ENCODE measurements around the gene CCDC85A.

The CCDC85A gene

DNA sequence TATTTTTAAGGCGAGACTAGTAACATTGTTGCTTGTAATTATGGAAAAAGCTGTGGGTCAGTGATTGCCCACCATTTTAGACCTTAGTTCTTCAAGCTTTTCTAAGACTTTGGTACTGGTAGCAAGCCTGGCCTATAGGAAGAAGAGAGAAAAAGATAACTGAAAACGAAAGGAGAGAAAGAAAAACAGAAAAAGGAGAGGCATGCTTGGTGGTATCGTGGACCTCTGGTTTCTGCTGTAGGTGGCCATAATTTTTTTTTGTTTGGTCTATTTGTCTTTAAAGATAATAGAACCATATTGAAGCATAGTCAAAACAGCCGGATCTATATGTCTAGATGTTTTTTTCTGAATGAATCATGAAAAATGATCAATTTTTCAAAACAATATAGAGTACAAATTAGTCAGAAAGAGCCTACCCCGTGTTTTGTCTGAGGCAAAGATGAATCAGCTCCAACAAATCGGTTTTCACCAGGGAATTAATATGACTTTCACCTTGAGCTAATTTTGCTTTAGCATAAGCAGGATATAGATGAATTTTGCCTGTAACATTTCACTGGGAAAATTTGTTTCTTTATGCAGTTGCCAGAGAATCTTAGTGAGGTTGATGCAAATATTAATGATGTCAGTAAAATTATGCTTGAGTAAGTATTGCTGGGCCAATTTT, 45.7 kb downstream of the CCDC85A start:
- no peak for DNase-seq
- in situ Hi-C loops (cut with MboI; ENCODE audit: low pct_unique_long_range_greater_than_20kb, low sequenced_read_pairs) = no loop called here

DNA sequence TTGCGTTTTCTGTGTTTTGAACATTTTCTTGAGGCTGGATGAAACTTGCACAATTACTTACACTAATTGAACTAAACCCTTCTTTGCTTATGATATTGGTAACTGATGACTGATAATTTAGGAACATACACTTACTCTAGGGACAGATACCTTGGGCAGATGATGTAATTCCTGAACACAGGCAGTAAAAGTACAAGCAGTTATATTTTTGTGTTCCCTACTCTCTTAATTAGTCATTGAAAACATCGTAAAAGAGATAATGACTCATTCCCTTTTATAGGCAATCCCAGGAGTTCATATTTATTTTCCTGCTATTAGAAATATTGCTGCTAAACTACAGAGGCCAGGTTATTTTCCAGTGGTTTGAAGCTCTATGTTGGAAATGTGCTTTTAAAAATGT, 46.4 kb downstream of the CCDC85A start:
- DNase-seq = no peak
- in situ Hi-C loops (cut with MboI; ENCODE audit: low pct_unique_long_range_greater_than_20kb, low sequenced_read_pairs) = no loop called here

DNA sequence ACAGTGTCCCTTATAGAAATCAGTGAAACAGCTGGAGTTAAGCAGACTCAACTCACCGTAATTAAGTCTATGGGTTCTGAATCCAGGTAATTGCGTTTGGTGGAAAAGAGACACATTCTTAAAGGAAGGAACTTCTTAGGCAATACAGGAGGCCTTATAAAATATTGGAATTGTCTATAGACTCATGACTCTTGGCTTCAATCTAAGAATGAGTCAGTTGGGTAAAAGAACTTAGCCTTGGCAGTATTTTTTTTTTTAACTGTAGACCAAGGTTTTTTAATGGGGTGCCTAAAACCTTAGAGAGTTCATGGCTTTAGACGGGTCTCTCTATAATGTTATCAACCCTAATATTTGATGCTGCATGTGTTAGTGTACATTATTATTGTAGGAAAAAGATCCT, 47.6 kb downstream of the CCDC85A start:
- in situ Hi-C loops (cut with MboI; ENCODE audit: low pct_unique_long_range_greater_than_20kb, low sequenced_read_pairs) = no loop called here
- DNase-seq = no peak

DNA sequence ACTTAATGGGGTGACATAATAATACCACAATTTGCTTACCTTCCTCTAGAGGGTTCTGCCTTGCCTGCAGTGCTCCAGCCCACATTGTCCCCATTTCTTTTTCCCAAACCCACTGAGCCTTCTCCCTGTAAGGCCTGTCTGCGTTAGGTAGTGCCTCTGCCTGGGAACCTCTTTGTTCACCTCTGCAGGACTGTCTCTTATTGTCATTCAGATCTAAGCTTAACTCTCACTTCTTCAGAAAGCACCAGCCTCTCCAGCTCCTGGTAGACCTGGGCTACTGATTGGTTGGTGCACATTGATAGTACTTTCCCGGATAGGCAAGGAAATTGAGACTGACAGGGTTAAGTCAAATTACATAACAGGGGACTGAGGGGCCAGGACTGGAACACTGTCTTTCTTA, 49.1 kb downstream of the CCDC85A start:
- no peak for DNase-seq
- in situ Hi-C loops (cut with MboI; ENCODE audit: low pct_unique_long_range_greater_than_20kb, low sequenced_read_pairs) = no loop called here

DNA sequence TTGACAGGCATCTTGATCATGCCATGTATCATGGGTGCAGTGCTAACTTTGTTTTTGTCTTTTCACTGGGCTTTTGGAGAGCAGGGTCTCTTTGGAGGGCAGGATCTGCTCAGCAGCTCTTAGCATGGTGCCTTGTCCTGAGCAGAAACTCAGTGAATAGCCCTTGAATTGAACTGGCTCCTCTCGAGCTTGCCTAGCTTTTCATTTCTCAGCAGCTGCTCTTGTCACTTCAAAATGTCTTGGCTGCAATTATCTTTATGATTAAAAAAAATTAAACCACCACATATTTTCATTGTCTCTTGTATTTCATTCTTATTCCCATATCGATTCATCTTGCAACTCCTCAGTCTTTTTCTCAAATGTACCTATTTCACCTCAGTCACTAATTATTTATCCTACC, 50.5 kb downstream of the CCDC85A start:
- no peak for DNase-seq
- in situ Hi-C loops (cut with MboI; ENCODE audit: low pct_unique_long_range_greater_than_20kb, low sequenced_read_pairs) = no loop called here

DNA sequence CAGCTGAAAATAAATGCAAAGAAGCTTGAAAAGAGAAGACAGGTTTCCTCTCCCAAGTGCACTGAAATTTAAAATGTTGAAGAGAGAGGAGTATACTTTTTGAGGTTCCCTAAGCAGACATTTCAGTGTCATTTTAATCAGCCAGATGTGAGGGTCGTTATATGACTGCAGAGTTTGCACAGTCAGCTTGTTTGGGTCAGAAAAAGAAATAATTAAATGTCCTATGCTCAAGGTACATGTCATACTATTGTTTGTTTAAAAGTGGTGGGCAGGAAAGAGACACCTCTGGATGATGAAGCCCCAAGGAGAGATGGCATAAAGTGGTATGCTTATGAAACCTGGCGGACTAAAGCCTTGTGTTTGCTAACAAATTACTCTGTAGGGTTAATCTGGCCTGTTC, 55.2 kb downstream of the CCDC85A start:
- in situ Hi-C loops (cut with MboI; ENCODE audit: low pct_unique_long_range_greater_than_20kb, low sequenced_read_pairs) = no loop called here

DNA sequence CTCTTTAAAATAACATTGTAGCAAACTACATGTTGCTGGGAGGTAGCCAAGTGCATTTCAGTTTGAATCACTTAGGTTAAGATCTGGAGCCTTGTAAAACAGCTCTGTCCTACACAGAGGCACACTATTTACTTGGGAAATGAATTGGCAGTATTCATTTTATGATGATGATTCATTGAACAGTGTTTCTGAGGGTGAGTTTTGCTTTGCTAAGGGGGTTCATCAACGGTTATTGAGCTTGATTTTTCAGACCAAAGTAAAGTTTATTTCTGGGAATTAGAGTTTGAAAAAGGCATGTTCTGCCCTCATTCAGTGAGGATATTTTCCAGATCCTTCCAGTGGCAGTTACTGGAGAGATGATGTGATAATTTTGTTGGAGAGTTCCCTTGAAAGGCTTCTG, 55.6 kb downstream of the CCDC85A start:
- in situ Hi-C loops (cut with MboI; ENCODE audit: low pct_unique_long_range_greater_than_20kb, low sequenced_read_pairs) = no loop called here
- DNase-seq = no peak

More for the DNA sequence above, 55.2 kb downstream of the CCDC85A start:
- DNase-seq = no peak

DNA sequence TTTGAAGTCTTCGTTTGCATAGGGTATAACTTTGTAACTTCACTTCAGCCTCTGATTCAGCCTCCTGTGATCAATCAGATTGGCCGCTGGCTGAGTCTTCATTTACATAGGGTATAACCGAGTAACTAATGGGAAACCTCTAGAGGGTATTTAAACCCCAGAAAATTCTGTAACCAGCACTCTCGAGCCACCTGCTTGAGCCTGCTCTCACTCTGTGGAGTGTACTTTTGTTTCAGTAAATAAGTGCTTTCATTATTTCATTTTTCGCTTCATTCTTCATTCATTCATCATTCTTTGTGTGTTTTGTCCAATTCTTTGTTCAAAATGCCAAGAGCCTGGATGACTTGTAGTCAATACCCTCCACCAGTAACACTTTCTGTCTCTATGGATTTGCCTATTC, 56.4 kb downstream of the CCDC85A start:
- in situ Hi-C loops (cut with MboI; ENCODE audit: low pct_unique_long_range_greater_than_20kb, low sequenced_read_pairs) = no loop called here
- no peak for DNase-seq

DNA sequence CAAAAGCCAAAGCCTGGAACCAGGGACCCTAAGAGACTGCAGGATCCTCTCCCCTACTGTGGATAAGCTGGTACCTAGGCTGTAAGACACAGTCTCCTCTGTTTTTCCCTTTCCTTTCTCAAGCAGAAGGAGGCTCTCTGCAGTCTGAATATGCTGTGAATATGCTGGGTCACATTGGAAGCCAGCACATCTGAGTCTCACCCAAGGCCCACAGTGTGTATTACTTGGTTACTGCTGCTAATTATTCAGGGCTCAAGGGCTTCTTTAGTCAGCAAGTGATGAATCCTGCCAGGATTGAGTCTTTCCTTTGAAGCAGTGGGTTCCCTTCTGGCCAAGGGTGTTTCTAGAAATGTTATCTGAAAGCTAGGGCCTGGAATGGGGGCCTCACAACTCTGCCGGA, 60.7 kb downstream of the CCDC85A start:
- DNase-seq = no peak
- in situ Hi-C loops (cut with MboI; ENCODE audit: low pct_unique_long_range_greater_than_20kb, low sequenced_read_pairs) = no loop called here

DNA sequence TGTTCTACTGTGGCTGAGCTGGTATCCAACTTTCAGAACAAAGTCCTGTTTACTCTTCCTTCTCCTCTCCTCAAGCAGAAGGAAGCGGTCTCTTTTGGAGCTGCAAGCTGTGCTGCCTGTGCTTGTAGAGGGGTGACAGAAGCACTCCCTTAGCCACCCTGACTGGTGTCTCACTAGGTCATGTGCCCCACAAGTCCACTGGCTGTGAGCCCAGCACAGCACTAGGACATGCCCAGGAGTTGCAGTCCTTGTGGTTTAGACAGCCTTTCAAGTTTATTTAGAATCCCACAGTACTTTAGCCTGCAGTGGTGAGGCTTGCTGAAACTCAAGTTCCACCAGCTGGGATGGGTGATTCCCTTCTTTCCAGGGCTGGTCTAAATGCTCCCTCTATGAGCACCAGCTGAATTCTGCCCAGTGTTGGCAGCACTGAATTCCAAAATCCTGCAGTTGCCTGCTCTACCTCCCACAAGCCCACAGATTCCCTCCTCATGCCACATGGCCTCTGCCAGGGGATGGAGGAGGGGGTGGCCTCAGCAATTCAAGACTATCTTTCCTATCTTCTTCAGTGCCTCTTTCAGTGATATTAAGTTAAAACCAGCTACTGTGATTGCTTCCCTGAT, 61.2 kb downstream of the CCDC85A start:
- in situ Hi-C loops (cut with MboI; ENCODE audit: low pct_unique_long_range_greater_than_20kb, low sequenced_read_pairs) = no loop called here

DNA sequence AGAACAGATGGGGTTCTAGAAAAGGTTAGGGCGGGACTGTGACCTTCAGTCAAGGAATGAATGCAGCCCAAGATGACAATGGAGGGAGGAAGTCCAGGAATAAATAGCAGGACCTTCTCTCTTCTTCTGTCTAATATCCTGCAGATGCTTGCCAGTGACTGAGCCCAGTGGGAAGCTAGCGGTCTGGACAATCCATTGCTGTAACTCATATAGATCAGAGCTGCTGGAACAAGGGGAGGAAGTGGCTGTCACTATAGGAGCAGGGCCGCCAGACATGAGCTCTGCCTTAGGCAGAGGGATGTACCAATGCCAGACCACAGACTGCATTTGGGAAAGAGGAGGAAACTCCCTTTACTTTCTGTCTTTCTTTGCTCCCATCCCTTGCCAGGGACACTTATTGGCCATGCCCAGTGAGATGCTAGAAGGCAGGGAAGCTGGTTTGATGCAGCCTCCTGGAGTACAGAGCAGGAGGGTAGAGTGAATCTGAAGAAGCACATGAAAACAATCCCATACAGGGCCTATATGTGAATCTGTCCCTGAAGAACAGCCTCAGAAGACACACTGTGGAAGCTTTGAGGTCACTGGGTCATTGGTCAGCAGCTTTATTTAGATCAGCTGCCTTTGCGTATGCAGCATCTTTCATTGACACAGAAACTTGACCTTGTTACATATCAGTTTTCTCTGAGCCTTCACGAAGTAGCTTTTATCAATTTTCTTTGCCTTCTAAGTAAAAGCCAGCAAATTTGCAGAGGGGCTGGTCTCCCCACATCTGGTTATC, 65.4 kb downstream of the CCDC85A start:
- no peak for DNase-seq
- in situ Hi-C loops (cut with MboI; ENCODE audit: low pct_unique_long_range_greater_than_20kb, low sequenced_read_pairs) = no loop called here

More for the DNA sequence above, 61.2 kb downstream of the CCDC85A start:
- DNase-seq = no peak

DNA sequence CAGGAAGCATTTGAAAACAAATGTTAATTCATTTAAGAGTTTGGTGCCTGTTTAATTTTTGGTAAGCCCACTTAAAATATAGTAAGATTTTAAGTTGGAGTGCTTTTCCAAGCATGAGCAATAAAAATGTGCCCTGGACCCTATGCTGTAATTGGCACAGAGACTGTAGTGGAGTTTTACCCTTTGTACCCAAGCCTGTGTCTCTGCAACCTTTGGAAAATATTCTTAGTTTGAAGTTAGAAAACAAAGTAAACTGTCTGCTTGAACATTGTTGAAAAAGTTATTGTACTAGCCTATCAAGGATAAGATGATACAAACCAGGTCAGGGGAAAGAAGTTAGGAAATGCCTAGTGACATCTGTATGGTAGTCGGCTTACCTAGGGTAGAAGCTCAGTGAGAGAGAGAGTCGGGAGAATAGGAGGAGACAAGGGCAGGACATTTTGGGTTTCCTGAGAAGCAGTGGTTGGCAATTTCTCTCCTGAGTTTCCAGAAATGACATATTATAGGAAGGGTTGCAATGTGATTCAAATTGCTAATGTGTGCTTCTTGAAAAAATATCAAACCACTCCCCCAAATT, 66.5 kb downstream of the CCDC85A start:
- in situ Hi-C loops (cut with MboI; ENCODE audit: low pct_unique_long_range_greater_than_20kb, low sequenced_read_pairs) = no loop called here
- DNase-seq = no peak

DNA sequence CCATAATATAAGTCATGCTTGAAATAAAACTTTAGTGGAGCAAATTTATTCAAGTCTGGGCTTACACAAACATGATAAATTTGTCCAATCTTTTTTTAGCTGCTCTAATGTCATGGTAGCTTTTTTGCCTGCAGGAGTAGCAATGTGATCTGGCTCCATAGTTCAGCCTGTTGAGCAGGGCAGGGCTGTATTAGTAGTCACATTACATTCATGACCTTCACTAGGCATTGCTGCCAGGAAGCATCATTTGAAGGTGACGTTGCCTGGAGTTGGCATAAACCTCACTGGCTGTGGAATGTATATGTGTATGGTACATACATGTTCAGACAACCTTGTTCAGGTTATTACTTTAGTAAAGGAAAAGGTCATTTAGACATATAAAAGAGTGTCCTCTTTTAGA, 76.6 kb downstream of the CCDC85A start:
- in situ Hi-C loops (cut with MboI; ENCODE audit: low pct_unique_long_range_greater_than_20kb, low sequenced_read_pairs) = no loop called here

DNA sequence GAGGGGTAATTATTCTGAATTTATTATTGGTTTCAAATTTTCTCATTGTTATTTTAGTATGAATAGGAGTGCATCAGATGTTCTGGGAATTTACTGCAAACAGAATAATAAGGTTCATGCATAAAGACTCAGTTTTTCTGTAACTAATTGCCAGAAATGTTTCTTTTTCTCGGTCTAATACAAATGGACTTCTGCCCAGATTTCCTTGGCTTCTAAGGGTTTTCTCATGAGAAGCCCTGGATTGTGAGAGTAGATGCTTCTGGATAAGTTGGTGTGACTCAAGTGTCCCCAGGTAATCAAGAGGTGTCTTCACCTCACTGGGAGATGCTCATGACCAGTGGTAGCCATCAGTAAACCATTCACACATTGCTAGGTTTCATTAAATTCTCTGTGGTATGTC, 78.5 kb downstream of the CCDC85A start:
- DNase-seq = no peak
- in situ Hi-C loops (cut with MboI; ENCODE audit: low pct_unique_long_range_greater_than_20kb, low sequenced_read_pairs) = no loop called here

More for the DNA sequence above, 76.6 kb downstream of the CCDC85A start:
- no peak for DNase-seq

DNA sequence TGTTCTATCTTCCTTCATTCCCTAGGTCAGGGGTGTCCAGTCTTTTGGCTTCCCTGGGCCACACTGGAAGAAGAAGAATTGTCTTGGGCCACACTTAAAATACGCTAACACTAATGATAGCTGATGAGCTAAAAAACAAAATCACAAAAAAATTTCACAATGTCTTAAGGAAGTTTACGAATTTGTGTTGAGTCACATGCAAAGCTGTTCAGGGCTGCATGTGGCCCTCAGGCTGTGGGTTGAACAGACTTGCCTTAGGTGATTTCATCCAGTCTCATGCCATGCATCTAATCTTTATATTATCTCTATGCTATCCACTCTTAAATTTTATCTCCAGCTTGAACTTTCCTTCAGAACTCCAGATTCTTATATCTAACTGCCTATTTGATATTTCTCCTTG, 80.1 kb downstream of the CCDC85A start:
- in situ Hi-C loops (cut with MboI; ENCODE audit: low pct_unique_long_range_greater_than_20kb, low sequenced_read_pairs) = no loop called here
- DNase-seq = no peak

DNA sequence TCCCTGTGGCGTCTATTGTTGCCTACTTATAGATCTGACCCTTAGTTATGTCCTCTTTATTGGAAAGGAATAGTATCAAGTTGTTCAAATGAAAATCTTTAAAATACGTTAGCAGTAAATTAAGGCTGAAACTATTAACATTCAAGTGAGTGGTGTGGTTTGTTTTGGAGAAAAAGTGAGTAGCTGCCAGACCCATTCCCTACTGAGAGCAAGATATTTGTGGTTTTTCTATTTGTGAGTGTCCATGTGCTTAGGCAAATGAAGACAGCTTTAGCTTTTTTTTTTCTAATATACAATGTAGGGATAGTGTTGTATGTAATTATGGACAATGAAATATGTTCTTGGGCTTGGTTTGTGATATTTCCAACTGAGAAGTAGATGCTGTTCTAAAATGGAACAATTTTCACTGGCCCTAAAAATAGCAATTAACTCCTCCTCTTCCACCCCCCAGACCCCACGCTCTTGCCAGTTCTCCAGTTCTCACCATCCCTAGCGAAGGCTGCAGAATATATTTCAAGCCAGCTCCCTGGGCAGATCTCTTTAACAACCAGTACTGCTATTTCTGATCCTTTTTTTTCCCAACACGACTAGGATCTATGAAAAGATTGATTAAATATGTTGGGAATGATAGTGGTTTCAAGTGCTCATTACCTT, 83.1 kb downstream of the CCDC85A start:
- DNase-seq = no peak
- in situ Hi-C loops (cut with MboI; ENCODE audit: low pct_unique_long_range_greater_than_20kb, low sequenced_read_pairs) = no loop called here

DNA sequence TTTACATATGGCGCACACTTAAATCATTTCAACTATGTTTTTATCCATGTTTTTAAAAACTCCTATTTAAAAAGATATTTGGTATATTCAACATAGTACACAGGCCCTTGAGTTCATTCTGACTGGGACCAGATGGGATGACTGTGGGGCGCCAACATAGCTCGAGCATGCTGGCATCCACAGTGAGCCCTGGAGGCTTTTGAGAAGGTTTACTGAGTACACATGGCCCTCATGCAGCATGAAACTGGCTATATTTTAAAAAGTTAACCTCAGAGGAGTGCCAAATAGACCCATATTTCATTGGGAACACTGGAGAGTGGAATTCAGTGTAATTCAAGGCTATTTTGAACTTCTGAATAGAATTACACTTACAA, 83.6 kb downstream of the CCDC85A start:
- in situ Hi-C loops (cut with MboI; ENCODE audit: low pct_unique_long_range_greater_than_20kb, low sequenced_read_pairs) = no loop called here
- no peak for DNase-seq

DNA sequence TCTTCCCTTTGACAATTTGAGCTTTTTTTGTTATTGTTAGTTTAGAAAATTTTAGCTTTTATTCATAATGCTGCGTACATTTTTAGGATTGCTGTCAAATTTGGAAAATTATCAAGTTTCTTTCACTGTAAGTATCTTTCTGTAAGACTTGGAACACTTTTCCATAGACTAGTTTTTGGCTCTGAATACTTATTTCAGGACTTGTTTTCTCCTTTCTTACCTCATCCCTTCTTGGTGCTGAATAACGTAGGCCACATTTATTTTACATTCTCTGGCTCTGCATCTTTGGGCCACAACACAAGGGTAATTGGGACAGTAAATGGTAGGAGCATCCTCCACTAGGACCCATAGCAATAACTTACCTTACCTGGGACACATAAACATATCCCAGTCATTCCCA, 85.1 kb downstream of the CCDC85A start:
- no peak for DNase-seq
- in situ Hi-C loops (cut with MboI; ENCODE audit: low pct_unique_long_range_greater_than_20kb, low sequenced_read_pairs) = no loop called here

DNA sequence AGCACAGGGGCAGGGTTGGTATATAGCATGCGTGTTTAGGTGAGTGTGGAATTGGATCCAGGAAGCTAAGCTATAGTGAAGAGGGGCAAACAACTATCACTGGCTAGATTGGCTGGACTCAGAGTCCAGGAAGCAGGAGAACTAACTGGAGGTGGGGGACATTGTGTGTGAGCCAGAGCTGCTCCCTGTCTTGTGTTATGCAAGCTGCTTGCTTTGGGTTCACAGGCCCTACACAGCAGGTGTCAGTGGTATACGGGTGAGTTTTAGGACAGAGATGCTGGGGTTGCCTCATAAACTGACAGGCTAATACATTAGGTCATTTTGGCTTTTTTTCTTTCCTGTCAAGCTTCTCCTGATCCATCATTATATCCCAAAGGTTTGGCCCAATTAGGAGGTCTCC, 87.5 kb downstream of the CCDC85A start:
- in situ Hi-C loops (cut with MboI; ENCODE audit: low pct_unique_long_range_greater_than_20kb, low sequenced_read_pairs) = no loop called here
- DNase-seq = no peak

DNA sequence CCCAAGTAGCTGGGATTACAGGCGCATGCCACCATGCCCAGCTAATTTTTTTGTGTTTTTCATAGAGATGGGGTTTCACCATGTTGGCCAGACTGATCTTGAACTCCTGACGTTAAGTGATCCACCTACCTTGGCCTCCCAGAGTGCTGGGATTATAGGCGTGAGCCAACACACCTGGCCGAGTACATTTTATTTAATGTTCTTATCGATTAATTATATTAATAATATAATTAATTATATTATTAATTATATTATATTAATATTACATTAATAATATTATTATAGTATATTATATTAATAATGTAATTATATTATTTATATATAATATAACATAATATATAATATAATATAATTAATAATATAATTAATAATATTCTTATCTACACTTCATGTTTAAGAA, 101.4 kb downstream of the CCDC85A start:
- no peak for DNase-seq
- in situ Hi-C loops (cut with MboI; ENCODE audit: low pct_unique_long_range_greater_than_20kb, low sequenced_read_pairs) = no loop called here
